Neural progenitor cell (in vitro differentiated cells): ENCODE results near the gene PGM5. TPM values are rescaled to one million over a fixed set of nuclear protein-coding genes. Genes with fewer than 3 reads are reported as not detected.

Experiments
- DNase-seq: peaks from one replicate; pipeline ENCODE4 v3.0.0-alpha.2; 2016; ENCODE audit warnings: low spot score
- H2AFZ ChIP-seq: fragments of 200-600 bp; sonication (generic); replicated peaks from 2 replicates; pipeline ENCODE4 v1.6.1; 2016; ENCODE audit warnings: antibody characterized with exemption
- H3F3A ChIP-seq: fragments of 200-600 bp; sonication (generic); 2 replicates; pipeline ENCODE4 v1.6.1; 2016; ENCODE audit warnings: antibody characterized with exemption, low read depth
- H3K27ac ChIP-seq: fragments of 200-600 bp; sonication (generic); 2 replicates; pipeline ENCODE4 v1.5.1; 2016; ENCODE audit warnings: mild to moderate bottlenecking
- H3K27me3 ChIP-seq: fragments of 200-600 bp; sonication (generic); 2 replicates; pipeline ENCODE4 v1.6.1; 2016; ENCODE audit warnings: mild to moderate bottlenecking, moderate library complexity
- H3K36me3 ChIP-seq: fragments of 200-600 bp; sonication (generic); 2 replicates; pipeline ENCODE4 v1.5.1; 2016
- H3K4me1 ChIP-seq: fragments of 200-600 bp; sonication (generic); 2 replicates; pipeline ENCODE4 v1.6.1; 2016; ENCODE audit warnings: mixed run types
- H3K4me2 ChIP-seq: fragments of 200-600 bp; sonication (generic); 2 replicates; pipeline ENCODE4 v1.6.1; 2016
- H3K4me3 ChIP-seq: fragments of 200-600 bp; sonication (generic); 2 replicates; pipeline ENCODE4 v1.5.1; 2016
- H3K79me2 ChIP-seq: fragments of 200-600 bp; sonication (generic); 2 replicates; pipeline ENCODE4 v1.6.1; 2016; ENCODE audit warnings: low read depth
- H3K9ac ChIP-seq: fragments of 200-600 bp; sonication (generic); 2 replicates; pipeline ENCODE4 v1.6.1; 2016
- H3K9me3 ChIP-seq: fragments of 200-600 bp; sonication (generic); 2 replicates; pipeline ENCODE4 v1.5.1; 2016; ENCODE audit warnings: low read depth
- H4K20me1 ChIP-seq: fragments of 200-600 bp; sonication (generic); 2 replicates; pipeline ENCODE4 v1.6.1; 2016; ENCODE audit warnings: low read depth
- H3K27ac Mint-ChIP-seq: 3 replicates; pipeline ENCODE4 v1.8.0; 2021; ENCODE audit warnings: mixed read lengths
- H3K27me3 Mint-ChIP-seq: 2 replicates; pipeline ENCODE4 v1.8.0; 2022; ENCODE audit warnings: low read depth, mild to moderate bottlenecking, inconsistent platforms, moderate library complexity, mixed read lengths; ENCODE audit not compliant: insufficient read depth
- H3K36me3 Mint-ChIP-seq: 3 replicates; pipeline ENCODE4 v1.8.0; 2021; ENCODE audit warnings: mixed read lengths
- H3K4me1 Mint-ChIP-seq: 3 replicates; pipeline ENCODE4 v1.8.0; 2021; ENCODE audit warnings: mixed read lengths
- H3K4me3 Mint-ChIP-seq: 3 replicates; pipeline ENCODE4 v1.8.0; 2021; ENCODE audit warnings: mild to moderate bottlenecking, moderate library complexity, mixed read lengths
- H3K9me3 Mint-ChIP-seq: 3 replicates; pipeline ENCODE4 v1.8.0; 2020; ENCODE audit warnings: mixed read lengths
- CTCF ChIP-seq: fragments of 200-600 bp; sonication (generic); IDR thresholded peaks from 2 replicates; pipeline ENCODE4 v1.5.1; 2017; ENCODE audit warnings: antibody characterized with exemption, mild to moderate bottlenecking
- EZH2 ChIP-seq: fragments of 200-600 bp; sonication (generic); IDR thresholded peaks from 2 replicates; pipeline ENCODE4 v1.6.1; 2017; ENCODE audit warnings: antibody characterized with exemption, mild to moderate bottlenecking, moderate library complexity
- EZH2phosphoT487 ChIP-seq: fragments of 200-600 bp; sonication (generic); IDR thresholded peaks from 2 replicates; pipeline ENCODE4 v1.6.1; 2017; ENCODE audit warnings: antibody characterized with exemption
- total RNA-seq: library from RNA; depleted of rRNA; stranded (reverse); fragments of >200 nt; gene quantifications from 2 replicates; pipeline ENCODE4 v1.2.3, GENCODE V29; 2015; ENCODE audit warnings: low replicate concordance

Gene PGM5
- total RNA-seq, 1 donor from 2014 or later = 2.0 TPM

DNA sequence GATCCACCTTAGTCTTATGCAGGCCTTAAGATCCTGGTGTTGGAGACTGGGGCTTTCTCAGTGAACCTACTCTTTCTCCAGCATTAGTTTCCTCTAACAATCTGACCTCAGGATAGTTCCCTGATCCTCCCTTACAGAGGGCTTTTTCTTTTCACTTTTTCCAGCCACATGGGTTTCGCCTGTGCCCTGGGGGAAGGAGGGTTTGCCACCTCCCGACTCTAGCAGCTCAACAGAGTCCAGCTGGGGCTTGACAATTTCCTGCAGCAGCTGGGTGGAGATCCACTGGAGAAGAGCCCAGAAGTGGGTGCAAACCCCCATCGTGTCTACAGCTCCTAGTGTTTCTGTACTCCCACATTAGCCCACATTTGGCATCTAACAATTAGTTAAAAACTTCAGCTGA lies 191.8 kb downstream of the PGM5 start:
- TF ChIP-seq EZH2phosphoT487 (no peak), CTCF (no peak), EZH2 (no peak)
- no peak overlapping the region for H3K27ac Mint-ChIP-seq
- H3K27me3 ChIP-seq = peaks cover 100% of the 10 kb centered on the region
- no peak overlapping the region for H3K4me2 ChIP-seq
- no peaks in the 10 kb centered on the region for H3K36me3 Mint-ChIP-seq
- no peaks in the 10 kb centered on the region for H3K9me3 Mint-ChIP-seq
- no peak overlapping the region for H3K4me3 Mint-ChIP-seq
- H3K9ac ChIP-seq = no peak overlapping the region
- peaks cover 18% of the 10 kb centered on the region for H3K4me1 Mint-ChIP-seq
- DNase-seq = no peak
- H4K20me1 ChIP-seq = no peaks in the 10 kb centered on the region
- no peaks in the 10 kb centered on the region for H3F3A ChIP-seq
- no peaks in the 10 kb centered on the region for H3K36me3 ChIP-seq
- no peak overlapping the region for H3K4me3 ChIP-seq
- peaks cover 3% of the 10 kb centered on the region for H3K27me3 Mint-ChIP-seq
- H3K4me1 ChIP-seq = no peaks in the 10 kb centered on the region
- H3K9me3 ChIP-seq = no peaks in the 10 kb centered on the region
- no peak overlapping the region for H2AFZ ChIP-seq
- H3K27ac ChIP-seq = no peak overlapping the region
- no peaks in the 10 kb centered on the region for H3K79me2 ChIP-seq

DNA sequence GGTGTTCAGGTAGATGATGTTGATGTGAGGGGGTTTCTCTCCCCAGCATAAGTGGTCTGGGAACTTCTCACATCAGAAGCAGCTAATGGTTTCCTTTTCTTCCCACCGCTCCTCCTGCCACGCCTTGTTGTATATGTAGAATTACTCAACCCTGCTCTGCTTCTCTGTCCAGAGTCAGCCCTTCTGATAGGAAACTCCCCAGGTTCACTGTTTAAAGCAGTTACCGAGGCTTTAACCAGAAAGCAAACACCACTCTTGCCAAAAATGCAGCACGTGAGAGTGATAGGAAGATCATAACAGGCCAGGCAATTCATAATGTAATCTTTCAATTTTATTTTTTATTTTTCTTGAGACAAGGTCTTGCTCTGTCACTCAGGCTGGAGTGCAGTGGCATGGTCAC lies 194.8 kb downstream of the PGM5 start:
- Histone ChIP-seq H3K9ac (no peak overlapping the region), H3K4me1 (peaks cover 22% of the 10 kb centered on the region), H3K27ac (no peak overlapping the region), H3K4me2 (no peak overlapping the region), H3K27me3 (peaks cover 83% of the 10 kb centered on the region), H3K79me2 (no peaks in the 10 kb centered on the region), H3K4me3 (no peak overlapping the region), H3K36me3 (no peaks in the 10 kb centered on the region), H2AFZ (no peak overlapping the region), H3K9me3 (no peaks in the 10 kb centered on the region), H4K20me1 (no peaks in the 10 kb centered on the region), H3F3A (peaks cover 10% of the 10 kb centered on the region)
- H3K36me3 Mint-ChIP-seq = no peaks in the 10 kb centered on the region
- DNase-seq = no peak
- TF ChIP-seq EZH2 (no peak), CTCF (no peak), EZH2phosphoT487 (no peak)
- H3K27ac Mint-ChIP-seq = no peak overlapping the region
- H3K4me1 Mint-ChIP-seq = peaks cover 43% of the 10 kb centered on the region
- H3K9me3 Mint-ChIP-seq = no peaks in the 10 kb centered on the region
- no peak overlapping the region for H3K4me3 Mint-ChIP-seq
- peaks cover 3% of the 10 kb centered on the region for H3K27me3 Mint-ChIP-seq

DNA sequence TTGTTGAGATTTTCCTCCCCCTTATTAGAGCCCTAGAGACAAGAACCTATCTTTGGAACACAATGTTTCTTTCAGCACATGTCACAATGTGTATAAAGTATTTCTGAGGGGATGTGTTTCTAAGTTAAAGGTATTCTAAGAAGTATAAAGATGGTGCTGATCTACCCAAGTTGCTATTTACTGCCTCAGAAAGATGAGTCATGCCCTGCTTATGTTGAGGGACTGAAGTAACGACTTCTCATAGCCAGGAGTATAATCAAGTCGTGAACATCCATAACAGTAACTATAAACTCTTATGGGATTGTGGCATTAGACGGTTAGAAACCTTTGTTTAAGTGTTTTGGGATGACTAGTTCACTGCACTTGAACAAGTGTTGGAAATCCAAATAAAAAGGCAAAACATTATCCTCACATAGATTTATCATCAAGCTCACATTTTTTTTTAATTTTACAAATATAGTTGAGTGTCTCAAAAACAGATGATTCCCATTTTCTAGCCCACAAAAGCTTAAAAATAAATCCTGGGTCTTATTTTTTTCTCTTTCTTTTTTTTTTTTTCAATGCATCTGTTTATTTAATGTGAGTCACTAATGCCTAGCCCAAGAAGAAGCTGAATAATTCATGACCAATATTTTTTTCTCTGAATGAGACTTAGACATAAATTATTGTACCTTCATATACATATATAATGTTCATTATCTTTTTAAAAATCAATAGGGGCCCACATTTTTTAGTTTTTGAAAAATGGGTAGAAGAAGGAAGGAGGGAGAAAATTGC lies 196.5 kb downstream of the PGM5 start:
- Histone ChIP-seq H3K4me1 (peaks cover 25% of the 10 kb centered on the region), H2AFZ (no peak overlapping the region), H3K9ac (no peak overlapping the region), H3K27me3 (peaks cover 75% of the 10 kb centered on the region), H3K36me3 (no peaks in the 10 kb centered on the region), H3F3A (peaks cover 10% of the 10 kb centered on the region), H4K20me1 (no peaks in the 10 kb centered on the region), H3K9me3 (no peaks in the 10 kb centered on the region), H3K79me2 (no peaks in the 10 kb centered on the region), H3K4me3 (no peak overlapping the region), H3K4me2 (no peak overlapping the region), H3K27ac (no peak overlapping the region)
- H3K9me3 Mint-ChIP-seq = no peaks in the 10 kb centered on the region
- no peak overlapping the region for H3K4me3 Mint-ChIP-seq
- TF ChIP-seq CTCF (no peak), EZH2 (no peak), EZH2phosphoT487 (no peak)
- H3K27ac Mint-ChIP-seq = no peak overlapping the region
- H3K27me3 Mint-ChIP-seq = peaks cover 6% of the 10 kb centered on the region
- H3K36me3 Mint-ChIP-seq = no peaks in the 10 kb centered on the region
- no peak for DNase-seq
- H3K4me1 Mint-ChIP-seq = peaks cover 39% of the 10 kb centered on the region
